Measurements from ENCODE around the gene LCN12.

LCN12 gene

DNA sequence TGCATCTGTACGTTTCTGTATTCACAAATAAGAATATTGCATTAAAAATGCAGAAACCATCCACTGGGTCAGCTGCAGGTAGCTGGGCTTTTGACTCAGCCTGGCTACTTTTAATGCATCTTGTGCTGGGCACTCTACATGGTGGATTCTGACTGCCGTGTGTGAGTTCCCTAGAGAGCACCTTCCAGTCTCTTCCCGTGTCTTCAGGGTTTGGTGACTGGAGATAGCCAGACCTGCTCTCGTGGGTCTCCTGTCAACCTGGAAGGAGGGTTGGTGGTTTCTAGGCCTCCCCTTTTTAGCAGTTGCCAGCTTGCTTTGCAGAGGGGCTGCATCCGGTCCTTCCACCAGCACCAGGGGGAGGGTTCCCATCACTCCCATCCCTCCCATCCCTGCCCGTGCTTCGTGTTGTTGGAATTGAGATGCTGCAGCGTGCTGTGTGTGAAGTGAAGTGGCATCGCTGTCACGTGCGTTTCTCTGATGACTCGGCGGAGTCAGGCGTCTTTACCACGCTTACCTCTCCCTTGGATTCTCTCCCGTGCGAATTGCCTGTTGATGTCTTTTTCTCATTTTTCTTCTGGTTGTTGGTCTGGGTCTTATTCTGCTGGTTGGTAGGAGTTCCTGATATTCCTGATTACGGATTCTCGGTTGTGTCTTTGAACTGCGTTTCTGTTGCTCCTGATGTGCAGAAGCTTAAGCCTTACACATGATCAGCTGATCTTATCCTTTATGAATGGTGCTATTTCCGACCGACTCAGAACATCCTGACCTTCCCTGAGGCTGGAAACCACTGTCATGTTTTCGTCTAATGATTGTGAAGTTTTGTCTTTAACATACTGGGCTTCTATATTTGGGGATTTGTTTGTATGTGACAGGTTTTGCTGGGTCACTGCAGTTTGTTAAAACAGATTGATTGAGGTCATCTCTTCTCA is 24.5 kb upstream of the LCN12 start:
- DNase-seq, result no peak

DNA sequence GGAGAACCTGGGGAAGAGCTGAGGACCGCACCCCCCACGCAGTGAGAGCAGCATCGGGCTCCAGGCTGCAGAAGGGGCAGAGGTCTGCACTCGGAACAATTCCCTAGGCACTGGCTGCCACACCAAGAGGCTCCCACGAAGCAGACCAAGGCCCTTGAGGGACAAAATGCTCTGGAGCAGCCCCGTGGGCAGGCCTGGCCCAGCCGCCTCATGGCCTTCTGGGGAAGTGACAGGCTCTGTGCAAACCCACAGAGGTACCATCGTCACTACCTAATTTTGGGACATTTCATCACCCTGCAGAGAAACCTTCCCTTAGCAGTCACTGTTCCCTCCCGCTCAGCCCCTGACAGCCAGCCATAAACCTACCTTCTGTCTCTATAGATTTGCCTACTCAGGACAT is 23.5 kb upstream of the LCN12 start:
- no peak for DNase-seq

DNA sequence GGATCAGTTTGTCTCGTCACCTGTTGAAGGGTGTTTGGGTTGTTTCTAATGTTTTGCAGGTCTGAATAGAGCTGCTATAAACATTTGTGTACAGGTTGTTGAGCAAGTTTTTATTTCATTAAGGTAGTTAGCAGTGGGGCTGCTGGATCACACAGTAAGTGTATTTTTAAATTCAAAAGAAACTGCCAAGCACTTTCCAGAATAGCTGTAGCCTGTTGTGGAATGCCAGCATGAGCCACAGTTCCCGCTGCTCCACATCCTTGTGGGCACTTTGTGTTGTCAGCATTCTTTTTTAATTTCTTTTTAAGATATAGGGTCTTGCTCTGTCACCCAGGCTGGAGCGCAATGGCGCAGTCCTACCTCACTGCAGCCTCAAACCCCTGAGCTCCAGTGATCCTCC is 22.1 kb upstream of the LCN12 start:
- no peak for DNase-seq

DNA sequence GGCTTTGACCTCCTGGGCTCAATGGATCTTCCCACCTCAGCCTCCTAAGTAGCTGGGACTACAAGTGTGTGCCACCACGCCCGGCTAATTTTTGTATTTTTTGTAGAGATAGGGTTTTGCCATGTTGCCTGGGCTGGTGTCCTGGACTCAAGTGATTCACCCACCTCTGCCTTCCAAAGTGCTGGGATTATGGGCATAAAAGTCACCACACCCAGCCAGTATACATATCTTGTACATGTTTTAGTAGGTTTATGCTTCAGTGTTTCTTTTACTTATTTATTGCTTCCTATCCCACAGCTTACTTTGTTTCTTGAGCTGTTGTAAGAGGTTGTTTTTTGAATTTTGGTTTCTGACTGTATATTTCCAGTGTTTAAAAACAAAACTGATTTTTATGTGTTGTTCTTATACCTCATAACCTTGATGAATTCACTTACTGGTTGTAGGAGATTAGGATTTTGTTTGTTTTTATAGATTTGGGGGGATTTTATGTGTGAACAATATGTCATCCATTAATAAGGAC is 20.4 kb upstream of the LCN12 start:
- no peak for DNase-seq

DNA sequence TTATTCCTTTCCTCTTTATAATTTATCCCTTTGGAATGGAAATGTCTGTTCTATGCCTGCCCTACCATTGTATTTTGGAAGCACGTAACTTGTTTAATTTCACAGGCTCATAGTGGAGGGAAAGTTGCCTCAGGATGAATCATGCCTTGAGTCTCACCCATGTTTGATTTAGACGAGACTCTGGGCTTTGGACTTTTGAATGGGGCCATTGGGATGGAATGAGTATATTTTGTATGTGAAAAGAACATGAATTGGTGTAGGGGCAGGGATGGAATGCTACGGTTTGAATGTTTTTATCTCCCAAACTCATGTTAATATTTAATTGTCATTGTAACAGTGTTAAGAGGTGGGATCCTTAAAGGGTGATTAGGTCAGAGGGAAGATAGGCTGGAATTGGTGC is 17.8 kb upstream of the LCN12 start:
- DNase-seq, result no peak

DNA sequence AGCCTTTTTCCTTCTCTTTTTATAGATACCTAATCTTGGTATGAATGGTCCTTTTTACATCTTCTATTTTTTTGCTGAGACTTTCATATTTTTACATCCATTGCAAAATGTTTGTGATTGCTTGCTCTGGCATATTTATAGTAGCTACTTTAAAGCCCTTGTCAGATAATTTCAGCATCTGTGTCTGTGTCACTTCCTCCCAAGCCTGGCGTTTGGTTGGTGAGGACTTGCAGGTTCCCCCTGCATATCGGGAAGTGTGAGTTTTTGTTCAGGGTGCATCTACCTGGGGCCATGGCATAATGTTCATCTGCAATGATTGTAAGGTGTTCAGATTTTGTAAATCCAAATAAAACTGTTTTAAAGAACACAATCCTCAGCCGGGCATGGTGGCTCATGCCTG is 16.4 kb upstream of the LCN12 start:
- no peak for DNase-seq

DNA sequence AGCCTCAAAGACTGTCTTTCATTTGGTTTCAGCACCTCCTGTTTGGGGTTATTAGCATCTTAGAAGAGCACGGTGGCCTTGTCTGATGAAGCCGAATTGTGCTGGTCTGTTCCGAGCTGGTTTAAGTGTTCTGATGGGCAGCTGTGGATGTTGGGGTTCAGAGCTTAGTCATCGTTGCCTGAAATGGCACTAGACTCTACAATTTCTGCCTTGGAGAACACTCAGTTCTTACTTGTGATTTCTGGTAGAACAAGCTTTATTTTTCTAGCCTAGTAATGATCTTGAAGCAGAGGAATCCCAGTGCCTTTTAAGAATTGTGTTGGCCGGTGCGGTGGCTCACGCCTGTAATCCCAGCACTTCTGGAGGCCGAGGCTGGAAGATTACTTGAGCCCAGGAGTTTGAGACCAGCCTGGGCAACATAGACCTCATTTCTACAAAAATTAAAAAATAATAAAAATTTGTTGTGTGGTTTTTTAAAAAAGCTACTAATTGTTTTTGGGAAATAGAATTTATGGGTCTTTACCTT is 15.4 kb upstream of the LCN12 start:
- no peak for DNase-seq

DNA sequence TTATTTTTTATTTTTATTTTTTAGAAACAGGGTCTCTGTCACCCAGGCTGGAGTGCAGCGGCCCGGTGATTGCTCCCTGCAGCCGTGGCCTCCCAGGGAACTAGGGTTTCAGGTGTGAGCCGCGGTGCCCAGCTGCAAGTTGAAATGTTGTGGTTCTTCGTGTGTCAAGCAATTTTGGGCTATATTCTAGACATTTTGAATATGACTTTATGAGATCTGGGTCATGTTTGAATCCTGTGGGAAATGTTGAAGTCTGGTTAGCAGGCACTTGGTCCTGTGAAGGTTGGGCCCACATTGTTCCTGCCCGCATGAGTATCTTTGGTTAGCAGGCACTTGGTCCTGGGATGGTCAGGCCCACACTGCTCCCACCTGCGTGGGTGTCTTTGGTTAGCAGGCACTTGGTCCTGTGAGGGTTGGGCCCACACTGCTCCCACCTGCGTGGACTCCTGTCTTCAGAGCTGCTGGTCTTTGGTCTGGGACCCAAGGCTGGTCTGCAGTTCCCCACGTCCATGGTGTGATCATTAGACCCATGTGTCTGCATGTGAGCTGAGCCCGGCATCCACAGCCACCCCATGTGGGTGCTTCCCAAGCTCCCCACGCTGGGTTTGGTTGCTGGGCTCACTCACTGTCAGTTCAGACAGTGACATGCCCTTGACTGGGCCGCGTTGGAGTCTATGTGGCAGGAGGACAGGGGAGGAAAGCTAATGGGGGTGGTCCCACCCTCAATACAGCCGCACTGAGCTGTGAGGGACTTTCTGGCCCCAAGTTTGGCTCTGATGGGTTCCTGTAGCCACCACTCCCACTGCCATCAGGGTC is 14.7 kb upstream of the LCN12 start:
- no peak for DNase-seq

DNA sequence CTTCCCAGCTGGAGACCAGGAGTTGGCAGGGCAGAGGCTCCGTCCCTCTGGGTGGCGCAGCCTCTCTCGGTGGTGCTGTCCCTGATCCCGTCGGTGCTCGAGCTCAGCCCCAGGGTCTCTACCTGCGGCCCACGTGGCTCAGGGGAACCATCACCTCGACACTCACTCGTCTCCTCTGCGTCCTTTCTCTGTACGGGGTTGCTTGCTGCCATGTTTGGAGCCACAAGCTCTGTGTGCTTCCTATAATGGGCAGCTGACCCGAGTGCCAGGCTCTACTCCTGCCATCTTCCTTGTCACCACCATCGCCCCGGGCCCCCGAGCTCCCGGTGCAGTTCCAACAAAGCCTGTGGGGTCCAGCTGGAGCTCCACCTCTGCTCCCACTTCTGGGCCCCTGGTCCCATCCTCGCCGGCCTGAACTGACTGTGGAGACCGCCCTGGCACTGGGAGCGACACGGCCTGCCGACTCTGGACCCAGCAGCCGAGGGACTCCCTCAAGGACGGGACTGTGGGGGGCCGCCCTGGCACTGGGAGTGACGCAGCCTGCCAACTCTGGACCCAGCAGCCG is 12.6 kb upstream of the LCN12 start:
- no peak for DNase-seq

DNA sequence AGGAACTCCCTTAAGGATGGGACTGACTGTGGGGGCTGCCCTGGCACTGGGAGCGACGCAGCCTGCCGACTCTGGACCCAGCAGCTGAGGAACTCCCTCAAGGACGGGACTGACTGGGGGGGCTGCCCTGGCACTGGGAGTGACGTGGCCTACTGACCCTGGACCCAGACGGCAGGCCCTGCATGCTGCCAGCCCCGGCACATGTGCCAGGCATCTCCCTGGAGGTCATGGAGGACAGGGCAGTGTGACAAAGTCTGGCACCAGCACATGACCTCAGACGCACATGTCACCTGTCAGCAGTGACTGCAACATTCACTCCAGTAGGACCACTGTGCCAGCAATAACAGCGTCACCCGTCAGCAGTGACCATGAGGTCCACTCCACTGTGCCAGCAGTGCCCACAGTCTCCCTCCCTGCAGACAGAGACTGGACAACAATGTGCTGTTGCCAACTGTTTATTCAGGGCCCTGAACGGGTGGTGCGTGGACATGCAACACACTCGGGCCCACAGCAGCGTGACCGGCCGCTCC is 12.0 kb upstream of the LCN12 start:
- DNase-seq, result no peak

DNA sequence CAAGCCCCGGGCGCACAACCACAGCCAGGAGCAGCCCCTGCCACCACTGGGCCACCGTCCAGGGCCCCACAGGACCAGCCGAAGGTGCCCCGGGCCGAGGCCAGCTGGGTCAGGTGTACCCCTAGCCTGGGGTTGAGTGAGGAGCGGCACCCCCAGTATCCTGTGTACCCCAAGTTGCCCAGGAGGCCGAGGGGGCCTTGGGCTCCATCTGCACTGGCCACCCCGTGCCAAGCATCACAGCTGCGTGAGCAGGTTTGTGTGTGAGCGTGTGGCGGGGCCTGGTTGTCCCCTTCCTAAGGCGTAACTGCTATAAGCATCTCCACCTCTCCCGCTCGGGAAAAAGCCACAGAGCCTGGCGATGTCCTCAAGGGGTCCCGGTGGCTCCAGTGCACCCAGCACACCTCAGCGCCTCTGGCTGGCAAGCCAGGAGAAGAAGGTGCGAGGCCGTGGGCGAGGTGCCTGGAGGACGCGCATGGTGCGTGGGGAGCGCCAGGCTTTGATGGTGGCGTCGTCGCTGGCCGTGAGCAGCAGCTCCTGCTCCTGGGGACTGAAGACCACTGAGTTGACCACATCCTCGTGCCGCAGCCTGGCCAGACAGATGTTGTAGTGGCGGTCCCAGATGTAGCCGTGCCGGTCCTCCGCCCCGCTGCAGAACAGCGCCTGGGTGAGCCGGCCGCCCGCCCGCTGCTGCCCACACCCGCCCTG is 11.4 kb upstream of the LCN12 start:
- no peak for DNase-seq

DNA sequence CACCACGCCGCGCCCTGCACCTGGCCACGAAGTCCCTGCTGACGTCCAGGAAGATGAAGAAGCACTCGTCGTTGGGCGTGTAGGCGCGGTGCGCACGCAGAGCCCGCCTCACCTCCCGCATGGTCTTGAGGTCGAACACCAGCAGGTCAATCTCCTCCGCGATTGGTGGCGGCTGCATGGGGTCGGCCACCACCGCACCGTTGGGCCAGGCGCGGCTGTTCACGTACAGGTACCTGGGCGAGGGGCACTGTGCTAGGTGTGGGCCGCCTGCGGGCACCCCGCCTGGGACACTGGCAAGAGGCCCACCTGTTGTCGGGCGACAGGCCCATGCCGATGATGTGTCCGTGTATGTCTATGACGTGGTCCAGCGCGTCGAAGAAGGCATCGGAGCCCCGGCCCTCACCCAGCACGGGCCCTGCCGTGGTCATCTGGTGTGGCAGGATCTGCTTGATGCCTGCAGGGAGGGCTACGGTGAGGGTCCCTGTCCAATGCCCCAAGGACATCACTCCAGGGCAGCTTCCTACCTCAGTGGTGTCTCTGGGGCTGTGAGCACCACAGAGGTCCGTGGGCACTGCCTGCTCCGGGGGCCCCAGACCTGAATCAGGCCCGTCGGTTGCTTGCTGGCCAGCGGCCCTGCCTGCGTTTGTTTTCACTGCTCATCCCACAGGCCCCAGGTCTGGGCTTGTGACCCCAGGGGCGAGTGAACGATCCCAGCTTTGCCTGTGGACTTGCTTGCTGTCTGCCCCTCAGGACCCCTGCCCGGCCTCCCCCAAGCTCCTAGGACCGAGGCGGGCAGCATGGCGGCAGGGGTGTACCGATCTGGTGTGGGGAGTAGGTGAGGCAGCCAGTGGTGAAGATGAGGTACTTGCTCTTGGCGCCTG is 10.6 kb upstream of the LCN12 start:
- DNase-seq, result no peak

DNA sequence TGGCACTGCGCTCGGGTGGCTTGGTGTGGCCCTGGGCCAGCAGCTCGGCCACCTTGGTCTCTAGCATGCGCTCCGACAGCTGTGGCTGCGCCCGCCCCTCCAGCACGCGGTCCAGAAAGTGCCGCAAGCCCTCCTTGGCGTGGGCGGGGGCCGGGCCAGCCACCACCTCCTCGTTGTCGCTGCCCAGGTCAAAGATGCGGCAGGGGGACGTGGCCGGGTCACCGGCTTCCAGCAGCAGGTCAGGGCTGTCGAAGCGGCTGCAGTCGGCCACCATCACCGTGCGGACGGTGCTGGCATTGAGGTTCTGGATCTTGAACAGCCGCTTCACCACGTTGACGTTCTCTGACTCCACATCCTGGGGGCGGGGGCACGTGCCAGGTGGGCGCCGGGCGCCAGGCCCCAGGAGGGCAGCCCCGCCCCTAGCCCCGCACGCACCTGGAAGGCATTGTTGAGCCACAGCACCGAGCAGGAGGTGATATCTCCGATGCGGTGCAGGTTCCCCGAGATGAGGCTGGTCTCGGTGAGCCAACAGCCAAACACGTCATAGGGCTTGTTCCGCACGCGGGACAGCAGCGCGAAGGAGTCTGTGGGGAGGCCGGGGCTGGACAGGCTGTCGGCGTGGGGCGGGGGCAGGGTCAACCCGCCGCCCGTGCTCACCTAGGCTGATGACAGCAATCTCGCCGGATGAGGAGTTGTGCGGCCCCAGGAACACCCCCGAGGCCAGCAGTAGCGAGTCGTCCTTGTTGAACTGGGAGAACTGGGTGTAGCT is 9.8 kb upstream of the LCN12 start:
- DNase-seq, result no peak

DNA sequence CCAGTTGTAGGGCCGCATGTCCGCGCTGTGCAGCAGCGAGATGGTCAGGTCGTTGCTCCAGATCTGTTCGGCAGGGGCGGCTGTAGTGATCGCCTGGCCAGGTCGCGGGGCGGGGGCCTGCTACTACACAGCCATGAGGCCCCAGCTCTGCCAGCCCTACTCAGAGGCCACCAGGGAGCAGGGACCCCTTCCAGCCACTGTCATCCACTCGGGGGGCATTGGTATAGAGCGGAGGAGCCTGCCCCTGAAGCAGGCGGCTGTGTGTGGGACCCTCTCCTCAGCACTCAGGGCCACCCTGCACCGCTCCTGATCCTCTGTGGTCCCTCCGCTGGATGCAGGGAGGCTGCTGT is 9.2 kb upstream of the LCN12 start:
- DNase-seq, result no peak

DNA sequence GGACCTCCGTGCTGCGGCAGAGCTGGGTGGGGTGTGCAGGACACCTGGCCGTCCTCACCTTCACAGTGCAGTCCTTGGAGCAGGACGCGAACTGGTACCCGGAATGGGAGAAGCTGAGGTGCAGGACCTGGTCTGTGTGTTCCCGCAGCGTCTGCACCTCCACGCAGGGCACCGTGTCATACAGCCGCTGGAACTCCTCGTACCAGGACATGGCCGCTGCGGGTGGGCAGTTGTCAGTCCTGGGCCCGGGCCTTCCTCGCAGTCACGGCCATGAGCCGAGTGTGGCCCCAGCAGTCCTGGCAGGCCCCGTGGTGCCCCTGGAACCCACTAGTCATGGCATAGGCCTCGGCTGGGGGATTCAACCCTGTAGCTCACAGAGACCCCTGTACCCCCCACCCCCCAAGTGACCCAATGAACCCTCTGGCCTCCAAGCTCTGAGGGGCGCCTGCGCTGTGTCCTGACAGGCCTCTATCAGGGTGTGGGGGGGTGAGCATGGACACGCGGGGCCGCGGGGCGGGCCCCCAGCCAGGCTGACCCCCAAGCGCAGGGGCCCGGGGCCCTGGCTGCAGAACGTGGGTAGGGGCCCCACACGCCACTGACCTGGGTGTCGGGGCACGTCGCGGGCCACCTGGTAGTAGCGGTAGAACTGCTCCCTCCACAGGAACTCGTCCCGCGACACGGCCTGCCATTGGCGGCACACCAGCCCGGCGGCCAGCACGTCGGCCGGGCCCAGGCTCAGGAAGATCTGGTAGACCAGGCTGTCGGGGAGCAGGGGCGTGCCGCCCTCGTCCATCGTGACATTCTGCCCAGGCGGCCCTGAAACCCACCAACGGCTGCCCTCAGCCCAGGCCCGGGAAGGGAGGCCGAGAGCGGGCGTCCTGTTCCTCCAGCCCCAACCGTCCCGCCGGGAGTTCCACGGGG is 8.5 kb upstream of the LCN12 start:
- DNase-seq, result no peak

DNA sequence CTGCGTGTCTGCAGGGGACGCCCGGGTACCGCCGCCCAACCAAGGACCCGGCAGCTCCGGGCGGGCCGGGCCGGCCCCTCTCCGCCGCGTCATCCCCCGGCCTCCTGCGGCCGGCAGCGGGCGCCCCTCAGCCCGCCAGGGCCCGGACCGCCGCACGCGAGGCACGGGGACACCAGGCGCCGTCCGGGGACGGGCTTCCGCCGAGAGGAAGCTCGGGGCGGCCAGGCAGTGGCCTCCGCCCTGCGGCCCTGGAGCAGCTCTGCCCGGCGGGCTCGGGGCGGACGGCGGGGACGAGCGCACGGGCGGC is 7.9 kb upstream of the LCN12 start:
- peak; percentile 69 for DNase-seq

DNA sequence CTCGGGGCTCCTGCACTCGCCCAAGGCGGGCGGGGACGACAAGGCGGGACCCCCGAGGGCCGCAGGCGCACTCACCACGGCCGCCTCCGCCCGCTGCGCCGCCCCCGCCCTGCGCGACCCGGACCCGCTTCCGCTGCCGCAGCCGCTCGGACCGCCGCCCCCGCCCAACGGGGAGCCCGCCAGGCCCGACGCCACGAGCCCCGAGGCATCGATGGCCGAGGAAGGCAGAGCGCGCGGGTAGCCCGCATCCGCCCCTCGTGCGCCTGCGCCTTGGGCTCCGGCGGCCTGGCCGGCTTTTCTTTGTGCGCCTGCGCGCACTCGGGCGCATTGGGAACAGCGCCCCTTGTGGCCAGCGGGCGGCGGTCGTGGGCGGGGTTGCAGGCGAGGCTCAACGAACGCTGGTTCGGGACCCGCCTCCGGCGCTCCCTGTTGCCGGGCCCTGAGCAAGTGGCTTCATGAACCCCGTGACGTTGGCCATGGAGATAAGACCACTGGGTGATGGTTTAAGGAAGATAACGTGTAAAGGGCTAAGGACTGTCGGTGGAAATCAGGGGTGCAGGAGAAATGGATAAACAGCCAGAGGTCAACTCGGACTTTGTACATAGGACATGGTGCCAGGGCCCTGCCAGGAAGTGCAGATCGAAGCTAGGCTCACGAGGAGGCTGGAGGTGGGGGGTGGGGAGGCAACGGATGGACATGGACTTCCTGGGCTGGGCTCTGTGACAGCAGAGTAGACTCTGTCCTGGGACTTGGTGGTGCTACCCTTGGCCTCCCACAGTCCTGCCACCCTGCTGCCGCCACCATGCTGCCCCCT is 7.3 kb upstream of the LCN12 start, which contains the start of the genes C8G and FBXW5:
TSS of gene C8G (plus strand) at position 725 of the 814 bp plus-strand sequence. CDS start at position 803, 78 bp downstream.
TSS of gene FBXW5 (minus strand) at position 220 of the 814 bp plus-strand sequence. CDS start 655 bp downstream, outside the sequence.
- peak; percentile 95 for DNase-seq

Measured in fibroblast of skin of scalp (primary cell).